ENCODE results near the gene GTPBP3.
A peak's percentile ranks its signal among the peaks of the same experiment; 100 is the strongest.

GTPBP3 gene

DNA sequence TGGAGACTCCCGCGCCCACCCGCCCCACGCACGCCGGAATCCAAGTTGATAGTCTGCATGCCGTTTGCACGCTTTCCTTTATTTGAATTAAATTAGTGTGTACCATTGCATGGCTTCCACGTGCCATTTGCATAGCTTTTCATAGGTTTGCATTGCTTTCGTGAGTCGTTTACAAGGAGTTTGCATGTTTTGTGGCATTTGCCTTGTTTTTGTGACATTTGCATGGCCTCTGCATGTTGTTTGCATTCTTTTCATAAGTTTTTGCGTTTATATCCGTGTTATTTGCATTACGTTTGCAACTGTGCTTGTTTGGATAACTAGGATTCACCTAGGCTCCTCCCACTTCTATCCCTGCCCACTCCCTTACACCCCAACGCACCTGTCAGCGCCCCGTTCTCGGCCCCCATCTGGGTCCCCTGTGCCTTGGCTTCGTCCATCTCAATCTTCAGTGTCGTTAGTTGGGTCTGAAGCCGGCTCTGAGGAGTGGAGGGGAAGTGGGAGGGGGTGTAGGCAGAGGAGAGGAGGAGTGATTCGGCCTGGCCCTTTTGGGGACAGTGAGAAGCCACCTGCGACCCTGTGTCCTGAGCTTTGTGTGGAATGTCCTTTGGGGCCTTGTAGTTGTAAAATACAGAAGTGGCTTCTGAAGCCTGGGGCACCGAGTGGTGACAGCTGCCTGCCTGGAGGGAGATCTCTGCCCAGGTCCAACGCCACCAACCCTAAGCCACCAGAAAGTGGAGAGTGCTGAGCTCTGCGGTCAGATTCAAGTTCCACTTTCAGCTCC, 54.2 kb downstream of the GTPBP3 start:
- Histone ChIP-seq H3K9ac (ENCODE audit: low read length in 2 of 2) (peak overlapping the region in 1 of 2 donors; percentile 29), H3K27me3 (ENCODE audit: control insufficient read depth in 1 of 2, insufficient read depth in 2 of 2, low read length in 2 of 2) (peaks cover 13 to 31% of the 10 kb centered on the region in 2 donors), H3K4me3 (ENCODE audit: low read length in 2 of 2) (peak overlapping the region; percentile 66 to 69), H3K27ac (ENCODE audit: low read length) (no peak overlapping the region), H3K36me3 (ENCODE audit: control insufficient read depth in 2 of 2, insufficient read depth in 2 of 2, low read length in 2 of 2) (no peaks in the 10 kb centered on the region), H3K4me1 (ENCODE audit: control insufficient read depth, insufficient read depth, low read length) (peaks cover 17% of the 10 kb centered on the region), H3K9me3 (ENCODE audit: control insufficient read depth in 2 of 2, low read length in 2 of 2) (peaks cover 0 to 7% of the 10 kb centered on the region in 2 donors)
